Nucleus accumbens (tissue), 56 donors: Measurements from ENCODE around the gene CACNG4.
A peak's percentile ranks its signal among the peaks of the same experiment; 100 is the strongest.

Experiments
- DNase-seq, 56 donors: peaks; one replicate each; lab custom pipeline; 2025; lab: John Stamatoyannopoulos, UW

Gene CACNG4

GRCh38 chr17:66943484-66943883 is 21.0 kb upstream of the CACNG4 start:
- no peak for DNase-seq

GRCh38 chr17:66944351-66945146 is 20.0 kb upstream of the CACNG4 start:
- DNase-seq: no peak

GRCh38 chr17:66945147-66945835 is 19.2 kb upstream of the CACNG4 start:
- peak in 3 of 56 donors; percentile 9 to 35 (median 14) for DNase-seq

- no peak for DNase-seq
These were observed 18.3 kb upstream of the CACNG4 start for GRCh38 chr17:66946251-66946650.

GRCh38 chr17:66947311-66947710 is 17.2 kb upstream of the CACNG4 start:
- no peak for DNase-seq

GRCh38 chr17:66948061-66948750 is 16.3 kb upstream of the CACNG4 start:
- DNase-seq: no peak

- DNase-seq: peak in 37 of 56 donors; percentile 14 to 86 (median 48)
These were observed 15.0 kb upstream of the CACNG4 start for GRCh38 chr17:66949501-66949900.

- DNase-seq: no peak
These were observed 14.2 kb upstream of the CACNG4 start for GRCh38 chr17:66950325-66950724.

- DNase-seq: no peak
These were observed 13.5 kb upstream of the CACNG4 start for GRCh38 chr17:66950886-66951604.

- DNase-seq: no peak
These were observed 12.9 kb upstream of the CACNG4 start for GRCh38 chr17:66951605-66951953.

- DNase-seq: no peak
These were observed 12.4 kb upstream of the CACNG4 start for GRCh38 chr17:66952031-66952524.

GRCh38 chr17:66952681-66953629 is 11.6 kb upstream of the CACNG4 start:
- no peak for DNase-seq

- DNase-seq: peak in 12 of 56 donors; percentile 4 to 39 (median 22)
These were observed 10.9 kb upstream of the CACNG4 start for GRCh38 chr17:66953630-66954020.

- no peak for DNase-seq
These were observed 9.9 kb upstream of the CACNG4 start for GRCh38 chr17:66954632-66955031.

- DNase-seq: no peak
These were observed 8.7 kb upstream of the CACNG4 start for GRCh38 chr17:66955821-66956220.

- DNase-seq: no peak
These were observed 7.6 kb upstream of the CACNG4 start for GRCh38 chr17:66956941-66957340.

- no peak for DNase-seq
These were observed 7.2 kb upstream of the CACNG4 start for GRCh38 chr17:66957343-66957742.

- DNase-seq: no peak
These were observed 6.4 kb upstream of the CACNG4 start for GRCh38 chr17:66957951-66958579.
